HCT116 (cell line): ENCODE results near the gene OAT. TPM values are rescaled to one million over a fixed set of nuclear protein-coding genes. Genes with fewer than 3 reads are reported as not detected.

Experiments
- ATAC-seq: fragments of 200-7000 bp; cut with Tn5 transposase; 2 replicates; pipeline ENCODE4 v1.9.1; 2020; ENCODE audit warnings: mild to moderate bottlenecking, moderate library complexity
- BruUV-seq: library from RNA; stranded (reverse); fragments of 400-500 nt; replicated peaks from 2 replicates; lab custom pipeline; 2021; lab: Mats Ljungman, UMichigan
- CTCF ChIA-PET: fragments of 300-600 bp; sonication (Branson Sonifier 250); formaldehyde crosslinking; loops from one replicate; lab custom pipeline; 2021; ENCODE audit warnings: antibody characterized with exemption; lab: Charles Lee
- POLR2A ChIA-PET: fragments of 300-600, 350-600 bp; sonication (Branson Sonifier 250); formaldehyde crosslinking; loops from one replicate; lab custom pipeline; 2021; ENCODE audit warnings: antibody characterized with exemption; lab: Charles Lee
- RAD21 ChIA-PET, 2 experiments: fragments of 300-600 bp; sonication (Branson Sonifier 250); formaldehyde crosslinking; loops; one replicate each; lab custom pipeline; 2023; ENCODE audit warnings: low total read pairs in 2 of 2; ENCODE audit not compliant: uncharacterized antibody in 2 of 2, unreplicated experiment in 2 of 2, low non-redundant PET in 1 of 2; lab: Charles Lee
- DNase-seq: peaks from one replicate; pipeline ENCODE4 v3.0.0-alpha.2; 2010; ENCODE audit warnings: low read depth, low spot score
- H2AFZ ChIP-seq: fragments of 200-600 bp; shearing (Covaris generic), sonication (generic); 2 replicates; pipeline ENCODE4 v1.6.1; 2017; ENCODE audit warnings: low read depth, mixed run types, mixed read lengths, antibody characterized with exemption, low read length; ENCODE audit not compliant: poor library complexity, severe bottlenecking
- H3K27ac ChIP-seq: 2 replicates; pipeline ENCODE4 v1.5.1; 2012; ENCODE audit warnings: low read depth, low read length
- H3K27me3 ChIP-seq: fragments of 200-600 bp; sonication (generic); 2 replicates; pipeline ENCODE4 v1.6.1; 2016; ENCODE audit warnings: mixed run types, low read length, mixed read lengths; ENCODE audit not compliant: insufficient read depth
- H3K36me3 ChIP-seq, 2 experiments: fragments of 200-500 bp in 1 of 2; fragments of 200-600 bp in 1 of 2; sonication (Bioruptor generic) in 1 of 2; sonication (generic) in 1 of 2; 2 replicates each; pipeline versions ENCODE4 v1.5.1 to v1.6.1; 2014 to 2016; ENCODE audit warnings: low read length in 2 of 2, inconsistent platforms in 1 of 2, mixed read lengths in 1 of 2, mixed run types in 1 of 2; ENCODE audit not compliant: insufficient read depth in 2 of 2, control insufficient read depth in 1 of 2
- H3K4me1 ChIP-seq, 2 experiments: fragments of 200-600 bp in 1 of 2; sonication (generic) in 1 of 2; 2 replicates each; pipeline versions ENCODE4 v1.5.1 to v1.6.1; 2012 to 2017; ENCODE audit warnings: low read length in 2 of 2, inconsistent platforms in 1 of 2, mild to moderate bottlenecking in 1 of 2, mixed read lengths in 1 of 2, mixed run types in 1 of 2, moderate library complexity in 1 of 2; ENCODE audit not compliant: insufficient read depth in 2 of 2, control insufficient read depth in 1 of 2
- H3K4me2 ChIP-seq: fragments of 200-600 bp; sonication (generic); 2 replicates; pipeline ENCODE4 v1.6.1; 2017; ENCODE audit warnings: mixed run types, low read length, mixed read lengths
- H3K4me3 ChIP-seq, 2 experiments: fragments of 200-600 bp in 1 of 2; sonication (generic) in 1 of 2; replicated peaks in 1 of 2; 2 replicates each; pipeline ENCODE4 v1.5.1; 2011 to 2016; ENCODE audit warnings: low read length in 2 of 2, control low read depth in 1 of 2, low read depth in 1 of 2, mild to moderate bottlenecking in 1 of 2, mixed read lengths in 1 of 2, mixed run types in 1 of 2
- H3K79me2 ChIP-seq: fragments of 200-600 bp; sonication (generic); 2 replicates; pipeline ENCODE4 v1.6.1; 2017; ENCODE audit warnings: mild to moderate bottlenecking, mixed run types, low read length, moderate library complexity, mixed read lengths; ENCODE audit not compliant: insufficient read depth
- H3K9ac ChIP-seq: fragments of 200-600 bp; sonication (generic); 2 replicates; pipeline ENCODE4 v1.6.1; 2016; ENCODE audit warnings: low read length, mixed read lengths
- H3K9me2 ChIP-seq: fragments of 200-600 bp; sonication (generic), shearing (Covaris generic); 2 replicates; pipeline ENCODE4 v1.6.1; 2017; ENCODE audit warnings: mixed run types, mild to moderate bottlenecking, moderate library complexity; ENCODE audit not compliant: insufficient read depth
- H3K9me3 ChIP-seq, 2 experiments: fragments of 200-500 bp in 1 of 2; fragments of 200-600 bp in 1 of 2; sonication (Bioruptor generic) in 1 of 2; sonication (generic) in 1 of 2; 2 replicates each; pipeline ENCODE4 v1.6.1; 2014 to 2017; ENCODE audit warnings: low read length in 2 of 2, mixed read lengths in 2 of 2, inconsistent platforms in 1 of 2, low read depth in 1 of 2, mild to moderate bottlenecking in 1 of 2, mixed run types in 1 of 2, moderate library complexity in 1 of 2; ENCODE audit not compliant: control insufficient read depth in 1 of 2, insufficient read depth in 1 of 2
- H4K20me1 ChIP-seq: fragments of 200-600 bp; sonication (generic), shearing (Covaris generic); 2 replicates; pipeline ENCODE4 v1.6.1; 2017; ENCODE audit warnings: mixed run types, mild to moderate bottlenecking, moderate library complexity; ENCODE audit not compliant: insufficient read depth
- ATF3 ChIP-seq: IDR thresholded peaks from 2 replicates; pipeline ENCODE4 v1.6.1; 2012
- CBX3 ChIP-seq: IDR thresholded peaks from 2 replicates; pipeline ENCODE4 v1.6.1; 2012; ENCODE audit warnings: low read depth
- EGR1 ChIP-seq: IDR thresholded peaks from 2 replicates; pipeline ENCODE4 v1.6.1; 2012; ENCODE audit warnings: low read depth
- ELF1 ChIP-seq: IDR thresholded peaks from 2 replicates; pipeline ENCODE4 v1.6.1; 2012; ENCODE audit warnings: low read depth, borderline replicate concordance
- EZH2phosphoT487 ChIP-seq: fragments of 200-600 bp; IDR thresholded peaks from 2 replicates; pipeline ENCODE4 v1.6.1; 2018; ENCODE audit warnings: antibody characterized with exemption, borderline replicate concordance
- FOSL1 ChIP-seq: IDR thresholded peaks from 2 replicates; pipeline ENCODE4 v1.6.1; 2012; ENCODE audit warnings: low read depth
- JUND ChIP-seq: IDR thresholded peaks from 2 replicates; pipeline ENCODE4 v1.6.1; 2012
- POLR2A ChIP-seq: IDR thresholded peaks from 2 replicates; pipeline ENCODE4 v1.7.0; 2011; ENCODE audit warnings: borderline replicate concordance; ENCODE audit not compliant: insufficient read depth, insufficient read length; ENCODE audit errors: extremely low read depth
- POLR2AphosphoS5 ChIP-seq: IDR thresholded peaks from 2 replicates; pipeline ENCODE4 v1.6.1; 2011; ENCODE audit warnings: mild to moderate bottlenecking, low read depth, low read length, moderate library complexity
- RAD21 ChIP-seq: IDR thresholded peaks from 2 replicates; pipeline ENCODE4 v1.6.1; 2012; ENCODE audit warnings: low read depth, mild to moderate bottlenecking
- REST ChIP-seq: IDR thresholded peaks from 2 replicates; pipeline ENCODE4 v1.6.1; 2012; ENCODE audit warnings: low read depth
- SIN3A ChIP-seq: IDR thresholded peaks from 2 replicates; pipeline ENCODE4 v1.6.1; 2012; ENCODE audit warnings: low read depth
- SP1 ChIP-seq: IDR thresholded peaks from 2 replicates; pipeline ENCODE4 v1.6.1; 2012; ENCODE audit warnings: low read depth
- TCF7L2 ChIP-seq: IDR thresholded peaks from 2 replicates; pipeline ENCODE4 v1.7.0; 2011; ENCODE audit warnings: borderline replicate concordance, inconsistent platforms; ENCODE audit not compliant: insufficient read depth, insufficient read length; ENCODE audit errors: extremely low read depth
- YY1 ChIP-seq: IDR thresholded peaks from 2 replicates; pipeline ENCODE4 v1.6.1; 2011; ENCODE audit warnings: low read length, low read depth, moderate library complexity, mild to moderate bottlenecking; ENCODE audit not compliant: insufficient replicate concordance; ENCODE audit errors: extremely low read depth
- ZBTB33 ChIP-seq: IDR thresholded peaks from 2 replicates; pipeline ENCODE4 v1.6.1; 2011; ENCODE audit warnings: mild to moderate bottlenecking, low read length, moderate library complexity; ENCODE audit not compliant: insufficient replicate concordance; ENCODE audit errors: extremely low read depth
- ZFX ChIP-seq: fragments of 450-650 bp; IDR thresholded peaks from 2 replicates; pipeline ENCODE4 v1.6.1; 2017
- ZNF274 ChIP-seq: fragments of 200-500 bp; sonication (Bioruptor generic); IDR thresholded peaks from 2 replicates; pipeline ENCODE4 v1.6.1; 2014; ENCODE audit warnings: mild to moderate bottlenecking, low read depth, low read length, inconsistent platforms
- intact Hi-C: fragments of 100-400 bp; cut with micrococcal nuclease; formaldehyde crosslinking; loops from 2 replicates; pipeline ENCODE4 v1.10.0; 2022
- total RNA-seq: library from RNA; stranded (reverse); gene quantifications from one replicate; pipeline ENCODE4 v1.2.1, GENCODE V29; 2021; ENCODE audit not compliant: unreplicated experiment

Gene OAT
- total RNA-seq, 1 experiment from 2014 or later: 133 TPM

DNA sequence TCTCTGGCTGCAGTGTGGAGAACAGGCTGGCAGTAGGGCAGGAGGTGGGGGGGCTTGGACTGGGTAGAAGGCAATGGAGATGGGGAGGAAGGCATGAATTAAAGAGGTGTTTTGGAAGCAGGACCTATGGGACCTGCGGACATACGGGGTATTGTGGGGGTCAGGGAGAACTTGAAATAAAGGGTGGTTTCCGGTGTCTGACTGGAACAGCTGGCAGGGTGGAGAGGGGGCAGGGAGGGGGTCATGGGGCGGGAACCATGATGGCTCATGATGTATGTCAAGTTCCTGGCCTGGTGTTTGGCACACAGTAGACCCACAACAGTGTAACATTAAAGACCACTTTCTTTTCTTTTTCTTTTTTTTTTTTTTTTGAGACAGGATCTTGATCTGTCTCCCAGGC lies 48.4 kb upstream of the OAT start (continued):
- TF ChIP-seq REST: no peak
- TF ChIP-seq YY1: no peak
- no peak for TF ChIP-seq SP1

DNA sequence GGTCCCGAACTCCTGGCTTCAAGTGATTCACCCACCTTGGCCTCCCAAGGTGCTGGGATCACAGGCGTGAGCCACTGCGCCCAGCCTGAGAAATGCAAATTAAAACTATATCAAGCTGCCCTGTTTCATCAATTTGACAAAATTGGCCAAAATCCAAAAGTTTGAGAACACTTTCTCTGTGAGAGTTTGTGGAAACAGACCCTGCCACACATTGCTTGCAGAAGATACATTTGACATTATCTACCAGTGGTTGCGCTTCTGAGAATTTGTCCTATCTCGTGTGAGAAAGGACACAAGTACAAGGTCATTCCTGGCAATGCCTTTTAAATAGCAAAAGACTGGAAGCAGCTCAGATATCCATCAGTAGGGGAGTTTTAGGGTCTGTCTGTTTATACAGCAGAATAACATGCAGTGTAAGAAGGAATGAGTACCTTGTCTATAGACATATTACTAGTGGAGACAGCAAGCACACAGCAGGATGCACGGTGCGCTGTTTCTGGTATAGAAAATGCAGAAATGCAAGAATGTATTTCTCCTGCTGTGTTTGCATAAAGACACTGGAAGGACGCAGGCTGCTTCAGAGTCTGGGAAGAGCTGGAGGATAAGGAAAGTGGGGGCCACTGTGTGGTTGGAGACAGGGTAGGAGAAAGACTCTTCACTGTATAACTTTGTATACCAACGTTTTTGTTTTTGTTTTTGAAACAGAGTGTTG lies 47.2 kb upstream of the OAT start:
- Histone ChIP-seq H2AFZ (no peak overlapping the region), H3K9ac (no peak overlapping the region), H3K79me2 (peaks cover 5% of the 10 kb centered on the region; the same call in 1 of the 2 replicates), H3K27ac (no peak overlapping the region), H3K27me3 (no peaks in the 10 kb centered on the region), H3K4me1 (peaks cover 0 to 22% of the 10 kb centered on the region in 2 experiments; a peak in 2 of 4 replicates), H4K20me1 (no peaks in the 10 kb centered on the region), H3K9me2 (no peaks in the 10 kb centered on the region), H3K9me3 (no peaks in the 10 kb centered on the region), H3K4me3 (no peak overlapping the region), H3K36me3 (no peaks in the 10 kb centered on the region), H3K4me2 (no peak overlapping the region)
- no peak for DNase-seq
- ChIA-PET RAD21 (no interaction called here), POLR2A (no interaction called here), CTCF (no interaction called here)
- BruUV-seq: no TSS peak
- no peak for ATAC-seq
- intact Hi-C loops: no loop called here
- TF ChIP-seq EGR1 (no peak), SP1 (no peak), EZH2phosphoT487 (no peak), RAD21 (no peak), ELF1 (no peak), CBX3 (no peak), ZFX (no peak), SIN3A (no peak), JUND (no peak), ZBTB33 (no peak), ZNF274 (no peak), POLR2A (no peak), ATF3 (no peak), TCF7L2 (no peak), FOSL1 (no peak), POLR2AphosphoS5 (no peak)
